GM12878 (cell line): Measurements from ENCODE around the gene TREML2. TPM values are rescaled to one million over a fixed set of nuclear protein-coding genes. Genes with fewer than 3 reads are reported as not detected.

Experiments
- ATAC-seq: fragments of 200-7000 bp; cut with Tn5 transposase; 3 replicates; pipeline ENCODE4 v1.9.1; 2020; ENCODE audit warnings: mild to moderate bottlenecking, moderate library complexity
- BruUV-seq: library from RNA; stranded (reverse); fragments of 400-500 nt; replicated peaks from 2 replicates; lab custom pipeline; 2021; lab: Mats Ljungman, UMichigan
- CTCF ChIA-PET: fragments of 300-600 bp; sonication (Branson Sonifier 250); formaldehyde crosslinking; extraction: SDS; loops from one replicate; lab custom pipeline; 2021; ENCODE audit warnings: inconsistent platforms; lab: Yijun Ruan, JAX
- POLR2A ChIA-PET: fragments of 350-600 bp; formaldehyde crosslinking; extraction: SDS; loops from one replicate; lab custom pipeline; 2021; ENCODE audit warnings: inconsistent platforms; lab: Charles Lee
- RAD21 ChIA-PET: fragments of 300-600 bp; sonication (Branson Sonifier 250); formaldehyde crosslinking; loops from one replicate; lab custom pipeline; 2023; ENCODE audit warnings: antibody characterized with exemption; ENCODE audit not compliant: unreplicated experiment; lab: Charles Lee
- SMC1A ChIA-PET: fragments of 300-600 bp; sonication (Branson Sonifier 250); formaldehyde crosslinking; loops from one replicate; lab custom pipeline; 2023; ENCODE audit not compliant: unreplicated experiment, uncharacterized antibody; lab: Charles Lee
- DNase-seq: peaks from one replicate; pipeline ENCODE4 v3.0.0-alpha.2; 2011; ENCODE audit warnings: low read depth, low spot score
- FAIRE-seq: peaks from 3 replicates; lab custom pipeline; 2011; peaks lifted over from hg19 to GRCh38; lab: Jason Lieb, UNC
- H2AFZ ChIP-seq: 2 replicates; pipeline ENCODE4 v1.6.0; 2011; ENCODE audit warnings: low read depth, low read length, control low read depth; ENCODE audit not compliant: control insufficient read depth
- H3K27ac ChIP-seq: 2 replicates; pipeline ENCODE4 v1.5.1; 2011; ENCODE audit warnings: control low read depth; ENCODE audit not compliant: control insufficient read depth, insufficient read depth
- H3K27me3 ChIP-seq, 2 experiments: replicated peaks in 1 of 2; 2 replicates each; pipeline versions ENCODE4 v1.6.0 to v1.6.1; 2011; ENCODE audit warnings: low read length in 1 of 2; ENCODE audit not compliant: control insufficient read depth in 2 of 2, insufficient read depth in 2 of 2
- H3K36me3 ChIP-seq, 2 experiments: 2 replicates each; pipeline ENCODE4 v1.5.1; 2011; ENCODE audit warnings: low read length in 1 of 2; ENCODE audit not compliant: control insufficient read depth in 2 of 2, insufficient read depth in 2 of 2
- H3K4me1 ChIP-seq: 2 replicates; pipeline ENCODE4 v1.6.1; 2011; ENCODE audit warnings: mild to moderate bottlenecking, low read length, moderate library complexity, mixed read lengths; ENCODE audit not compliant: control insufficient read depth, insufficient read depth
- H3K4me2 ChIP-seq: 2 replicates; pipeline ENCODE4 v1.6.0; 2011; ENCODE audit warnings: control low read depth; ENCODE audit not compliant: control insufficient read depth, insufficient read depth
- H3K4me3 ChIP-seq: fragments of 200-600 bp; sonication (generic); 2 replicates; pipeline ENCODE4 v1.5.1; 2016
- H3K79me2 ChIP-seq: 2 replicates; pipeline ENCODE4 v1.6.0; 2011; ENCODE audit warnings: low read length; ENCODE audit not compliant: control insufficient read depth, insufficient read depth
- H3K9ac ChIP-seq: 2 replicates; pipeline ENCODE4 v1.8.0; 2011; ENCODE audit warnings: low read length, control low read depth, mixed read lengths; ENCODE audit not compliant: control insufficient read depth, insufficient read depth
- H3K9me3 ChIP-seq: replicated peaks from 3 replicates; pipeline ENCODE4 v1.5.1; 2011; ENCODE audit warnings: mild to moderate bottlenecking, low read length; ENCODE audit not compliant: control insufficient read depth, insufficient read depth
- H4K20me1 ChIP-seq: 2 replicates; pipeline ENCODE4 v1.6.0; 2011; ENCODE audit not compliant: control insufficient read depth, insufficient read depth
- CUX1 ChIP-seq: IDR thresholded peaks from 2 replicates; pipeline ENCODE4 v1.6.1; 2012; ENCODE audit warnings: improper control_type of control experiment, low read depth, low read length; ENCODE audit not compliant: insufficient replicate concordance
- FOXK2 ChIP-seq: fragments of 450-650 bp; IDR thresholded peaks from 2 replicates; pipeline ENCODE4 v1.6.1; 2017; ENCODE audit warnings: mild to moderate bottlenecking, moderate library complexity
- MTA3 ChIP-seq: IDR thresholded peaks from 2 replicates; pipeline ENCODE4 v1.6.1; 2012; ENCODE audit warnings: low read length, inconsistent platforms, borderline replicate concordance
- NFYA ChIP-seq: IDR thresholded peaks from 2 replicates; pipeline ENCODE4 v1.6.1; 2011; ENCODE audit warnings: low read depth, mild to moderate bottlenecking, low read length, improper control_type of control experiment, borderline replicate concordance
- RAD51 ChIP-seq: fragments of 450-650 bp; IDR thresholded peaks from 2 replicates; pipeline ENCODE4 v1.6.1; 2016; ENCODE audit warnings: moderate library complexity, mild to moderate bottlenecking, inconsistent platforms
- SIN3A ChIP-seq: IDR thresholded peaks from 2 replicates; pipeline ENCODE4 v1.6.1; 2012; ENCODE audit warnings: low read depth, low read length, improper control_type of control experiment
- SMAD5 ChIP-seq: IDR thresholded peaks from 2 replicates; pipeline ENCODE4 v1.6.1; 2016; ENCODE audit warnings: antibody characterized with exemption, low read depth
- TCF7 ChIP-seq: IDR thresholded peaks from 2 replicates; pipeline ENCODE4 v1.6.1; 2014; ENCODE audit warnings: antibody characterized with exemption, borderline replicate concordance
- USF2 ChIP-seq: IDR thresholded peaks from 2 replicates; pipeline ENCODE4 v1.6.1; 2011; ENCODE audit warnings: low read depth, low read length, improper control_type of control experiment, borderline replicate concordance
- ZNF217 ChIP-seq: fragments of 450-650 bp; IDR thresholded peaks from 2 replicates; pipeline ENCODE4 v1.6.1; 2017; ENCODE audit warnings: antibody characterized with exemption, mild to moderate bottlenecking
- WGBS: methylation state at CpG from one replicate; pipeline ENCODE4 v1.1.6; 2016; ENCODE audit warnings: low lambda C conversion rate; ENCODE audit not compliant: insufficient replicate concordance, insufficient coverage; ENCODE audit errors: missing lambda C conversion rate; 5-methylcytosine and 5-hydroxymethylcytosine counted together
- in situ Hi-C: fragments of 300-500 bp; cut with MboI; formaldehyde crosslinking; loops from 9 replicates; pipeline ENCODE4 v1.14.3; 2018; ENCODE audit warnings: mixed read lengths
- intact Hi-C: fragments of 100-400 bp; cut with micrococcal nuclease; formaldehyde crosslinking; loops from one replicate; pipeline ENCODE4 v1.14.2; 2022; ENCODE audit not compliant: unreplicated experiment
- polyA plus RNA-seq, 11 experiments: library from polyadenylated mRNA; depleted of rRNA in 4 of 11; unstranded in 6 of 11; stranded (reverse) in 5 of 11; fragments of >200 nt; fragmentation: Nextera tagmentation in 4 of 11; fragmentation: Illumina TruSeq in 1 of 11; extraction: Ambion mirVana in 4 of 11; extraction: Trizol in 1 of 11; gene quantifications; 1 replicate in 1 of 11; 2 replicates in 10 of 11; pipeline versions ENCODE4 v1.2.1 to v1.2.3, GENCODE V29; 2011 to 2016; ENCODE audit warnings: inconsistent platforms in 2 of 11, missing spikeins in 2 of 11, low read depth in 1 of 11
- total RNA-seq, 4 experiments: library from RNA; depleted of rRNA in 3 of 4; stranded (reverse); fragments of >200 nt in 3 of 4; fragmentation: Illumina TruSeq in 1 of 4; extraction: Trizol in 1 of 4; gene quantifications; 2 replicates each; pipeline versions ENCODE4 v1.2.1 to v1.2.3, GENCODE V29; 2013 to 2021

TREML2 gene
- total and polyA plus RNA-seq, 10 of the 15 experiments (the other 5 are each of a cell fraction or from before 2014, with no cell fraction given): 0.49 to 9.1 (median 7.3) TPM

DNA sequence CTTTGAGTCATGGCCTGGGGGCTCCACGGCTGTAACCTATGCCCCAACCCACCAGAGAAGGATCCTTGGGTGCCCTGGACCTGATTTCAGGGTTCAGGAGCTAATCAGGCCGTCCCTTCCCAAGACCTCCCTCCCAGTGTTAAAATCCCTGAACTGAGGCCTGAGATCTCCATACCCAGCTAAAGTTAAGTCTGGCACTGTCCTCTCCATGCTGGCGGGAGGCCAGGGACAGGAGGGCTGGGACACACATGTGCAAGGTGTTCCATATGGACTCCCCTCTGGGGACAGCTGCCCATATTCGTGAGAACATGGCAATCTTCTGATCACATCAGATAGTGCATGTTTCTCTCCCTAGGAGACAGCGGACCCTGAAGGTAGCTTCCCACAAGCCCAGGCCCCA, 15.7 kb upstream of the TREML2 start:
- H3K27me3 ChIP-seq: no peaks in the 10 kb centered on the region
- no peaks in the 10 kb centered on the region for H3K36me3 ChIP-seq
- no peaks in the 10 kb centered on the region for H4K20me1 ChIP-seq
- no peak for DNase-seq
- H2AFZ ChIP-seq: no peak overlapping the region
- ChIA-PET SMC1A (no interaction called here), RAD21 (no interaction called here), CTCF (interaction anchor here (1.9 kb wide), 1 partner anchor 34 kb away, joined by 5 read pairs; no protein-coding TSS in a partner anchor), POLR2A (no interaction called here)
- no peak for ATAC-seq
- no peaks in the 10 kb centered on the region for H3K4me1 ChIP-seq
- TF ChIP-seq ZNF217: no peak
- TF ChIP-seq NFYA: no peak
- no peak for TF ChIP-seq FOXK2
- TF ChIP-seq SMAD5: no peak
- no peak for TF ChIP-seq CUX1
- no peak for TF ChIP-seq TCF7
- no peak for TF ChIP-seq USF2
- TF ChIP-seq RAD51: no peak
- no peak for TF ChIP-seq MTA3
- no peak for TF ChIP-seq SIN3A
- TF ChIP-seq, all 136 proteins: peak for 0
- H3K9ac ChIP-seq: no peak overlapping the region
- no peaks in the 10 kb centered on the region for H3K79me2 ChIP-seq
- no peak overlapping the region for H3K4me2 ChIP-seq
- FAIRE-seq: no peak
- intact Hi-C loops (no loop called here), in situ Hi-C loops (no loop called here)
- peaks cover 7% of the 10 kb centered on the region; the same call in 2 of the 3 replicates for H3K9me3 ChIP-seq
- H3K4me3 ChIP-seq: no peak overlapping the region
- BruUV-seq: no TSS peak
- no peak overlapping the region for H3K27ac ChIP-seq
- 28% methylated on average over 5 of the region's 5 CpGs for WGBS
